HEK293 (cell line): ENCODE data around the gene FAM83D.

Experiments used
- CTCF ChIA-PET: fragments of 350-600 bp; formaldehyde crosslinking; extraction: SDS; loops from one replicate; lab custom pipeline; 2021; ENCODE audit warnings: antibody characterized with exemption; lab: Yijun Ruan, JAX
- POLR2A ChIA-PET: fragments of 300-600 bp; formaldehyde crosslinking; extraction: SDS; loops from one replicate; lab custom pipeline; 2020; ENCODE audit warnings: antibody characterized with exemption, inconsistent platforms; lab: Yijun Ruan, JAX
- H3K27ac ChIP-seq: fragments of 200-500 bp; sonication (Bioruptor generic); 2 replicates; pipeline ENCODE4 v1.5.1; 2014; ENCODE audit warnings: low read depth, low read length, control low read depth, inconsistent platforms; ENCODE audit errors: extremely low read depth
- H3K36me3 ChIP-seq, 2 experiments: fragments of 200-500 bp in 1 of 2; sonication (Bioruptor generic) in 1 of 2; 1 replicate in 1 of 2; 2 replicates in 1 of 2; pipeline ENCODE4 v1.5.1; 2014 to 2017; ENCODE audit warnings: inconsistent platforms in 2 of 2, low read length in 2 of 2; ENCODE audit not compliant: control insufficient read depth in 2 of 2, insufficient read depth in 1 of 2
- H3K4me1 ChIP-seq: fragments of 200-500 bp; sonication (Bioruptor generic); 2 replicates; pipeline ENCODE4 v1.5.1; 2014; ENCODE audit warnings: mild to moderate bottlenecking, low read length, inconsistent platforms; ENCODE audit not compliant: control insufficient read depth, insufficient read depth
- H3K4me3 ChIP-seq: 2 replicates; pipeline ENCODE4 v1.5.1; 2011; ENCODE audit warnings: low read depth, mild to moderate bottlenecking, control low read depth, low read length, moderate library complexity
- H3K9me3 ChIP-seq: fragments of 200-500 bp; sonication (Bioruptor generic); 2 replicates; pipeline ENCODE4 v1.5.1; 2014; ENCODE audit warnings: low read depth, low read length, inconsistent platforms; ENCODE audit not compliant: control insufficient read depth, insufficient read depth
- HIC1 ChIP-seq: fragments of 450-650 bp; formaldehyde crosslinking; IDR thresholded peaks from 2 replicates; pipeline ENCODE4 v1.5.1; 2016; ENCODE audit warnings: missing biosample characterization, missing genetic modification characterization
- KLF17 ChIP-seq: fragments of 450-650 bp; formaldehyde crosslinking; IDR thresholded peaks from 2 replicates; pipeline ENCODE4 v1.5.1; 2016; ENCODE audit warnings: missing biosample characterization, missing genetic modification characterization
- KLF8 ChIP-seq: fragments of 450-650 bp; formaldehyde crosslinking; IDR thresholded peaks from 2 replicates; pipeline ENCODE4 v1.5.1; 2016; ENCODE audit warnings: missing biosample characterization, missing genetic modification characterization
- SP2 ChIP-seq: fragments of 450-650 bp; formaldehyde crosslinking; IDR thresholded peaks from 2 replicates; pipeline ENCODE4 v1.5.1; 2016; ENCODE audit warnings: missing biosample characterization, missing genetic modification characterization
- SP3 ChIP-seq: fragments of 450-650 bp; formaldehyde crosslinking; IDR thresholded peaks from 2 replicates; pipeline ENCODE4 v1.5.1; 2016; ENCODE audit warnings: missing biosample characterization, missing genetic modification characterization
- ZBTB17 ChIP-seq: fragments of 450-650 bp; formaldehyde crosslinking; IDR thresholded peaks from 2 replicates; pipeline ENCODE4 v1.5.1; 2016; ENCODE audit warnings: missing biosample characterization, missing genetic modification characterization
- ZEB2 ChIP-seq: fragments of 450-650 bp; formaldehyde crosslinking; IDR thresholded peaks from 2 replicates; pipeline ENCODE4 v1.5.1; 2016; ENCODE audit warnings: missing biosample characterization, missing genetic modification characterization
- ZFP69B ChIP-seq: fragments of 450-650 bp; formaldehyde crosslinking; IDR thresholded peaks from 2 replicates; pipeline ENCODE4 v1.5.1; 2016; ENCODE audit warnings: missing biosample characterization, missing genetic modification characterization
- ZNF121 ChIP-seq: fragments of 450-650 bp; formaldehyde crosslinking; IDR thresholded peaks from 2 replicates; pipeline ENCODE4 v1.5.1; 2016; ENCODE audit warnings: missing biosample characterization, missing genetic modification characterization
- ZNF138 ChIP-seq: fragments of 450-650 bp; formaldehyde crosslinking; IDR thresholded peaks from 2 replicates; pipeline ENCODE4 v1.5.1; 2016; ENCODE audit warnings: missing biosample characterization, missing genetic modification characterization, borderline replicate concordance
- ZNF157 ChIP-seq: fragments of 450-650 bp; formaldehyde crosslinking; IDR thresholded peaks from 2 replicates; pipeline ENCODE4 v1.5.1; 2016; ENCODE audit warnings: missing biosample characterization, missing genetic modification characterization
- ZNF19 ChIP-seq: fragments of 450-650 bp; formaldehyde crosslinking; IDR thresholded peaks from 2 replicates; pipeline ENCODE4; 2016; ENCODE audit warnings: missing biosample characterization, missing genetic modification characterization, low read depth
- ZNF24 ChIP-seq: fragments of 450-650 bp; formaldehyde crosslinking; IDR thresholded peaks from 2 replicates; pipeline ENCODE4 v1.5.1; 2016; ENCODE audit warnings: missing biosample characterization, missing genetic modification characterization
- ZNF335 ChIP-seq: fragments of 450-650 bp; formaldehyde crosslinking; conservative IDR thresholded peaks from 2 replicates; pipeline ENCODE4 v1.5.1; 2016; ENCODE audit warnings: missing biosample characterization, missing genetic modification characterization
- ZNF341 ChIP-seq: fragments of 450-650 bp; formaldehyde crosslinking; IDR thresholded peaks from 2 replicates; pipeline ENCODE4; 2016; ENCODE audit warnings: low read depth, missing biosample characterization, missing genetic modification characterization
- ZNF48 ChIP-seq: fragments of 450-650 bp; formaldehyde crosslinking; IDR thresholded peaks from 2 replicates; pipeline ENCODE4 v1.5.1; 2016; ENCODE audit warnings: missing biosample characterization, missing genetic modification characterization
- ZNF501 ChIP-seq: fragments of 450-650 bp; formaldehyde crosslinking; IDR thresholded peaks from 2 replicates; pipeline ENCODE4 v1.5.1; 2016; ENCODE audit warnings: missing biosample characterization, missing genetic modification characterization
- ZNF549 ChIP-seq: fragments of 450-650 bp; IDR thresholded peaks from 2 replicates; pipeline ENCODE4 v1.5.1; 2018; ENCODE audit warnings: missing biosample characterization, missing genetic modification characterization, mild to moderate bottlenecking, inconsistent platforms, moderate library complexity
- ZNF560 ChIP-seq: fragments of 450-650 bp; formaldehyde crosslinking; IDR thresholded peaks from 2 replicates; pipeline ENCODE4 v1.5.1; 2017; ENCODE audit warnings: missing biosample characterization, missing genetic modification characterization, borderline replicate concordance
- ZNF610 ChIP-seq: fragments of 450-650 bp; formaldehyde crosslinking; IDR thresholded peaks from 2 replicates; pipeline ENCODE4 v1.5.1; 2016; ENCODE audit warnings: missing biosample characterization, missing genetic modification characterization, borderline replicate concordance
- ZNF626 ChIP-seq: fragments of 450-650 bp; sonication (Bioruptor Pico); formaldehyde crosslinking; IDR thresholded peaks from 2 replicates; pipeline ENCODE4 v1.5.1; 2018; ENCODE audit warnings: missing biosample characterization, missing genetic modification characterization, inconsistent platforms
- ZNF660 ChIP-seq: fragments of 450-650 bp; IDR thresholded peaks from 2 replicates; pipeline ENCODE4 v1.5.1; 2018; ENCODE audit warnings: missing biosample characterization, mild to moderate bottlenecking, missing genetic modification characterization
- ZNF677 ChIP-seq: fragments of 450-650 bp; IDR thresholded peaks from 2 replicates; pipeline ENCODE4 v1.5.0; 2018; ENCODE audit warnings: missing biosample characterization, mild to moderate bottlenecking, missing genetic modification characterization, moderate library complexity
- ZNF76 ChIP-seq: fragments of 450-650 bp; formaldehyde crosslinking; IDR thresholded peaks from 2 replicates; pipeline ENCODE4; 2016; ENCODE audit warnings: low read depth, missing biosample characterization, missing genetic modification characterization, borderline replicate concordance
- TF ChIP-seq, protein P1 (sequence below): fragments of 450-650 bp; formaldehyde crosslinking; IDR thresholded peaks from 2 replicates; pipeline ENCODE4 v1.5.1; 2016; ENCODE audit warnings: missing biosample characterization, missing genetic modification characterization, low read depth
- TF ChIP-seq, protein P2 (sequence below): fragments of 450-650 bp; formaldehyde crosslinking; IDR thresholded peaks from 2 replicates; pipeline ENCODE4 v1.5.1; 2016; ENCODE audit warnings: missing biosample characterization, missing genetic modification characterization
- TF ChIP-seq, protein P3 (sequence below): fragments of 450-650 bp; formaldehyde crosslinking; IDR thresholded peaks from 2 replicates; pipeline ENCODE4 v1.5.1; 2016; ENCODE audit warnings: missing biosample characterization, missing genetic modification characterization

The FAM83D gene

GRCh38 chr20:38926142-38926933 lies at the start of gene FAM83D:
Gene FAM83D (plus strand): TSS chr20:38926417. CDS start chr20:38926443, 26 bp downstream.
- CTCF ChIA-PET = interaction anchor here (0.6 to 8.6 kb wide), 15 partner anchors 9 to 1216 kb away, joined by 3 to 75 read pairs (median 4); partner anchors contain the start of gene DHX35
- TF ChIP-seq ZNF48 (tag by site-specific recombination) (no peak), HIC1 (tag by site-specific recombination) (no peak), ZNF677 (tag by site-specific recombination) (no peak), ZFP69B (peak; percentile 32; the same call in 1 of the 2 replicates), KLF8 (tag by site-specific recombination) (peak; percentile 58), ZNF19 (tag by site-specific recombination) (no peak), ZNF335 (peak; percentile 91), ZNF121 (tag by site-specific recombination) (no peak), ZNF157 (tag by site-specific recombination) (no peak), SP2 (tag by site-specific recombination) (peak; percentile 91), ZNF560 (tag by site-specific recombination) (no peak), KLF17 (tag by site-specific recombination) (0 out of 2 replicates have a peak, but pooled peaks have one; percentile 73), ZNF549 (tag by site-specific recombination) (no peak), ZNF626 (tag by site-specific recombination) (no peak), ZNF76 (tag by site-specific recombination) (peak; percentile 16; the same call in 1 of the 2 replicates), ZNF24 (tag by site-specific recombination) (0 out of 2 replicates have a peak, but pooled peaks have one; percentile 75), ZNF501 (tag by site-specific recombination) (no peak), ZEB2 (tag by site-specific recombination) (no peak; the same call in 1 of the 2 replicates), ZNF610 (no peak), SP3 (tag by site-specific recombination) (peak; percentile 83), ZBTB17 (peak; percentile 89), ZNF660 (tag by site-specific recombination) (no peak), ZNF341 (no peak), ZNF138 (tag by site-specific recombination) (no peak)
- TF ChIP-seq, protein P1, sequence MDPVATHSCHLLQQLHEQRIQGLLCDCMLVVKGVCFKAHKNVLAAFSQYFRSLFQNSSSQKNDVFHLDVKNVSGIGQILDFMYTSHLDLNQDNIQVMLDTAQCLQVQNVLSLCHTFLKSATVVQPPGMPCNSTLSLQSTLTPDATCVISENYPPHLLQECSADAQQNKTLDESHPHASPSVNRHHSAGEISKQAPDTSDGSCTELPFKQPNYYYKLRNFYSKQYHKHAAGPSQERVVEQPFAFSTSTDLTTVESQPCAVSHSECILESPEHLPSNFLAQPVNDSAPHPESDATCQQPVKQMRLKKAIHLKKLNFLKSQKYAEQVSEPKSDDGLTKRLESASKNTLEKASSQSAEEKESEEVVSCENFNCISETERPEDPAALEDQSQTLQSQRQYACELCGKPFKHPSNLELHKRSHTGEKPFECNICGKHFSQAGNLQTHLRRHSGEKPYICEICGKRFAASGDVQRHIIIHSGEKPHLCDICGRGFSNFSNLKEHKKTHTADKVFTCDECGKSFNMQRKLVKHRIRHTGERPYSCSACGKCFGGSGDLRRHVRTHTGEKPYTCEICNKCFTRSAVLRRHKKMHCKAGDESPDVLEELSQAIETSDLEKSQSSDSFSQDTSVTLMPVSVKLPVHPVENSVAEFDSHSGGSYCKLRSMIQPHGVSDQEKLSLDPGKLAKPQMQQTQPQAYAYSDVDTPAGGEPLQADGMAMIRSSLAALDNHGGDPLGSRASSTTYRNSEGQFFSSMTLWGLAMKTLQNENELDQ (tag by site-specific recombination) = no peak
- TF ChIP-seq, protein P2, sequence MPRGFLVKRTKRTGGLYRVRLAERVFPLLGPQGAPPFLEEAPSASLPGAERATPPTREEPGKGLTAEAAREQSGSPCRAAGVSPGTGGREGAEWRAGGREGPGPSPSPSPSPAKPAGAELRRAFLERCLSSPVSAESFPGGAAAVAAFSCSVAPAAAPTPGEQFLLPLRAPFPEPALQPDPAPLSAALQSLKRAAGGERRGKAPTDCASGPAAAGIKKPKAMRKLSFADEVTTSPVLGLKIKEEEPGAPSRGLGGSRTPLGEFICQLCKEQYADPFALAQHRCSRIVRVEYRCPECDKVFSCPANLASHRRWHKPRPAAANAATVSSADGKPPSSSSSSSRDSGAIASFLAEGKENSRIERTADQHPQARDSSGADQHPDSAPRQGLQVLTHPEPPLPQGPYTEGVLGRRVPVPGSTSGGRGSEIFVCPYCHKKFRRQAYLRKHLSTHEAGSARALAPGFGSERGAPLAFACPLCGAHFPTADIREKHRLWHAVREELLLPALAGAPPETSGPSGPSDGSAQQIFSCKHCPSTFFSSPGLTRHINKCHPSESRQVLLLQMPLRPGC (tag by site-specific recombination) = peak; percentile 27; the same call in 1 of the 2 replicates
- TF ChIP-seq, protein P3, sequence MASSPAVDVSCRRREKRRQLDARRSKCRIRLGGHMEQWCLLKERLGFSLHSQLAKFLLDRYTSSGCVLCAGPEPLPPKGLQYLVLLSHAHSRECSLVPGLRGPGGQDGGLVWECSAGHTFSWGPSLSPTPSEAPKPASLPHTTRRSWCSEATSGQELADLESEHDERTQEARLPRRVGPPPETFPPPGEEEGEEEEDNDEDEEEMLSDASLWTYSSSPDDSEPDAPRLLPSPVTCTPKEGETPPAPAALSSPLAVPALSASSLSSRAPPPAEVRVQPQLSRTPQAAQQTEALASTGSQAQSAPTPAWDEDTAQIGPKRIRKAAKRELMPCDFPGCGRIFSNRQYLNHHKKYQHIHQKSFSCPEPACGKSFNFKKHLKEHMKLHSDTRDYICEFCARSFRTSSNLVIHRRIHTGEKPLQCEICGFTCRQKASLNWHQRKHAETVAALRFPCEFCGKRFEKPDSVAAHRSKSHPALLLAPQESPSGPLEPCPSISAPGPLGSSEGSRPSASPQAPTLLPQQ (tag by site-specific recombination) = 0 out of 2 replicates have a peak, but pooled peaks have one; percentile 14

More at GRCh38 chr20:38926142-38926933, at the start of gene FAM83D:
- H3K36me3 ChIP-seq = peaks cover 0 to 22% of the 10 kb centered on the region in 2 experiments; a peak in 2 of 3 replicates
- peak within 1 kb of the TSS; percentile 86 for H3K4me3 ChIP-seq
- H3K27ac ChIP-seq = peak within 1 kb of the TSS; percentile 66; the same call in 1 of the 2 replicates
- peaks cover 4% of the 10 kb centered on the region; the same call in 1 of the 2 replicates for H3K4me1 ChIP-seq
- H3K9me3 ChIP-seq = no peaks in the 10 kb centered on the region
- POLR2A ChIA-PET = interaction anchor here (0.6 to 3.8 kb wide), 14 partner anchors 10 to 179 kb away, joined by 3 to 37 read pairs (median 4); partner anchors contain the start of genes DHX35 and PPP1R16B
